SHP77 treated with DMSO at 0.1 percent for 48 hours (cell line): ENCODE measurements around the gene SCARB1.

Source experiments
- DNase-seq: peaks from one replicate; lab custom pipeline; 2025; lab: John Stamatoyannopoulos, UW

SCARB1 gene

DNA sequence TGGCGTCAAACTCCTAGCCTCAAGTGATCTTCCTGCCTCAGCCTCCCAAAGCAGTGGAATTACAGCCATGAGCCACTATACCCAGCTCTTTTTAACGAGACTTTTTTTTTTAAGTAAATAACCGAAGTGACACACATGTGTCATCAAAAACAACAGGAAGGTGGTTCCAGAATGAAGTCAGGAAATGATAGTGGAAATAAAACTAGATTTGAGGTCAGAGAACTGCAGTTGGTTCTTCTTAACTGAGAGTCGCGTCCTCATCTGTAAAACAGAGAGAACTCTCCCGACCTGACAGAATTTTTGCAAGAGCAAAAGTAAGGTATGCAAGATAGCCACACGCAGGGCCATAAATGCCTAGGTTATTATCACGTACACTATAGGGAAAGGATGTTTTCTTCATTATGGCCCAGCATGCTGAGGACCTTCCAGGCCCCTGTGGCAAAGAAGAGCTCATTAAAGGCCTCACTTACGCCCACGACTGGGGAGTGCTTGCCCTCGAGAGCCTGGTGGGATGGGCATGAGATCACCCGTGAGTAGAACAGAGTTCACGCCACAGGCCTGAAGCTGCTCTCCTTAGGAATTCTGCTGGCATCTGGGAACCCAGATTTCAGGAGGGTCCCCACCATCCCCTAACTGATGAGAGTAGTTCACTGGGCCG, 67.2 kb downstream of the SCARB1 start:
- no peak for DNase-seq

DNA sequence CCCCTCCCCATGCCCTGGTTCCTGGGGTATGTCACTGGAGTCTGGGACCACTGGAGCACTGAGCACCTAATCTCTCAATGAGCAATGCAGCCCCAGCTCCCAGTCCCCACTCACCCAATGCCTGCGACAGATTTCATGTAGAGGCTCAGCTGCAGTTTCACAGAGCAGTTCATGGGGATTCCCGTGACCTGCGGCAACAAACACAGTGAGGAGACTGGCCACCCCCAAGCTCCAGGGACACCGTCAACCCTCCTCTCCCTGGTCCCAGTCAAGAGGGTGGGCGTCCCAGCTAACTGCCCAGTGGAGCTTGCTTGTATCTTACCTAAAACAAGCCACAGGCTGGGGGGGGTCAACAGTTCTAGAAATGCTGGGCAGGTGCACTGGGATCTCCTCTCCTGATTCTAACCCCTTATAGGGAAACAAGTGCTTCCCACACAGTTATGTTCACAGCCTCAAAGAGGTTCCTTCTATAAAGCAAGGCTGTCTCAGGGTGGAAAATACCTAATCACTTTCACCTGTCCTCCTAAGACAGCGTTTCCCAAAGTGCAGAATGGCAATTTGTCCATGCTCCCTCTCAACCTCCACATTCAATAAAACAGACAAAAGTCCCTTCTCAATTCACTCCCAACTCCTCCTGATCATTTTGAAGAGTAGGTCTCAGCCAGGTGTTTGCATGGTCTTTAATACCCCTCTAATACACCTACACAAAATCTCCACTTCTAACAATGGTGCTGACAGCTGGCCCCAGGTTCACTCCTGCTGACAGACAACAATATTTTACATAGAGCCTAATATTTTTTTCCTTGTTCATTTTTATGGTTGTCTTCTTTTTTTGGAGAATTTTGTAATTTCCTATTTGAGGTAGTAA, 68.3 kb downstream of the SCARB1 start:
- no peak for DNase-seq

DNA sequence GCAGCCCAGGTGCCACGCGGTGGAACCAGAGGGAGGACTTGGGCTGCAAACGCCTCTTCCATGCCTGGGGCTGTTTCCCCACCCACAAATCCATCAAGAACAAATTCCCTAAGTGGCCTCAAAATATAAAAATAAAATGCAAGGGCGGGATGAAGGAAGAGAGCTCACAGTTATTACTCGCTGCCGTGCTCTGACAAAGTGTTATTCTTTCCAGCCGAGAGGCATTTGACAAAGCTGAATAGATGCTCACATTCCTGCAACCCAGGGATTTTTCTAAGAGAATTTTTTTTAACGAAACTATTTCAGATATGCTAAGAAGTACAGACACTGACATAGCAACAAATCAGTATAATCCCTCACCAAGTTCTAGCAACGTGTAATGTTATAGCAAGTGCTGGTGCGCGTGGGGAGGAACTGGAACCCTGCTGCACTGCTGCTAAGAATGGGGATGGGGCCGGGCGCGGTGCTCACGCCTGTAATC, 70.7 kb downstream of the SCARB1 start:
- DNase-seq: no peak

DNA sequence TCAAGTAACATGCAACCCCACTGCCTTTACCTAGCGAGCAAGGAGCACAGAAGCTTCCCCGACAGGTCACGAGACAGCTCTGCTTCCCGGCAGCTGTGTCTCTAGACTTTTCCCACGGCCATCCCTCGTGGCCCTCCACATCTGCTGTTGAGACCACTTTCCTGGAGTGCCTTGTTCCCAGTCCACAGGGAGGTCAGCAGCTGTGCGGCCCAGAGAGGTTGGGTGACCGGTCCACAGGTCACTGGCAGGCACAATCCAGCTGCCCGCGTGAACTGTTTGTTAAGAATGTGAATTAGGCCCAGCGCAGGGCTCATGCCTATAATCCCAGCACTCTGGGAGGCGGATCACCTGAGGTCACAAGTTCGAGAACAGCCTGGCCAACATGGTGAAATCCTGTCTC, 71.5 kb downstream of the SCARB1 start:
- DNase-seq: no peak

DNA sequence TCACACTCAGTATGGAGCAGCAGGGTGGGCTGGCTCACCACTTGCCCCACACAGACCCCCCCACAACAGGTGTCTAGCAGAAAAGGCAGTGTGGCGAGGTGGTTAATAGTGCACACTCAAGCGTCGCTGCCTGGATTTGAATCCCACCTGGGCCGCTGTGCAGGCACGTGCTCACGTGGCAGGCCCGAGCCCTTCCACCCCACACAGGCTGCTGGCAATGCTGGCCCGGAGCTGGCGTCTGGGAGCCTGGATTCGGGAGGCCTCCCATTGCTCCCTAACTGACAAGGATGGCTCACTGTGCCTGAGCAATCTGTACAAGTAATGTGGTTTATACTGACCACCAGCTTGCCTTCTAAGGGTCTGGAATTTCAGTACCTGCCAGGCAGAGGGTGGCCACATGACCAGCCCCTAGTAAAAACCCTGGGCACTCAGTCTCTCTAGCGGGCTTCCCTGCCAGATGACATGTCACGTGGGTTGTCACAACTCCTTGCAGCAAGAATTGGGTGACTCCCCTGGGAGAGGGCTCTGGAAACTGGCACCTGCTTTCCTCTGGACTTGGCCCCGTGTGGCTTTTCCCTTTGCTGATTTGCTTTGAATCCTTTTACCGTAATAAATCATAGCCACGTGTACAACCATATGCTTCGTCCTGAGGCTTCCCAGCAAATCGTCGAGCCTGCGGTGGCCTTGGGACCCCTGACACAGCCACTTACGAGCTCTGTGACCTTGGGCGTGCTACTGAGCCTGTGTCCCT, 72.8 kb downstream of the SCARB1 start:
- DNase-seq: no peak

DNA sequence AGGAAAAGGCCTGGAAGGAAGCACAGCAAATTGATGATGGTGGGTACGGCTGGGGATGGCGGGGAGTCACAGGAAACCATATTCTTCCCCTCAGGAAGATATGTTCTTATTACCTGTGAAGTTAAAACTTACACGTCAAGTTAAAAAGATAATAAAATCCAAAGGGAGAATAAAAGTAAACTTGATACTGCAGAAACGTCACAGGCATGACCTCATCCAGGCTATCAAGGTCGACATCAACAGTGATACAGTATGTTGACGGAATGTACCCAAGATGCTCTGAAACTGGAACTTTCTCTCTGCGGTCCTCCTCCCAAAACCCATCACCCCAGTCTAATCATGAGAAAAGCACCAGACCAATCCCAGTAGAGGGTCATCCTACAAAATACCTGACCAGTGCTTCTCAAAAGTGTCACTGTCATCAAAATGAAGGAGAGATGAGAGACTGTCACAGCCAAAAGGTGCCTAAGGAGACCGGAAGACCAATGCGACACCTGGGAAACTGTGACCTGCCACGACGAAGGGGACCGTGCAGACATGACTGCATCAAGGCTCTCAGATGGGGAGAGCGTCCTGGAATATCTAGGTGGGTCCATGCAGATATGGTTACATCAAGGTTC, 74.6 kb downstream of the SCARB1 start:
- no peak for DNase-seq

DNA sequence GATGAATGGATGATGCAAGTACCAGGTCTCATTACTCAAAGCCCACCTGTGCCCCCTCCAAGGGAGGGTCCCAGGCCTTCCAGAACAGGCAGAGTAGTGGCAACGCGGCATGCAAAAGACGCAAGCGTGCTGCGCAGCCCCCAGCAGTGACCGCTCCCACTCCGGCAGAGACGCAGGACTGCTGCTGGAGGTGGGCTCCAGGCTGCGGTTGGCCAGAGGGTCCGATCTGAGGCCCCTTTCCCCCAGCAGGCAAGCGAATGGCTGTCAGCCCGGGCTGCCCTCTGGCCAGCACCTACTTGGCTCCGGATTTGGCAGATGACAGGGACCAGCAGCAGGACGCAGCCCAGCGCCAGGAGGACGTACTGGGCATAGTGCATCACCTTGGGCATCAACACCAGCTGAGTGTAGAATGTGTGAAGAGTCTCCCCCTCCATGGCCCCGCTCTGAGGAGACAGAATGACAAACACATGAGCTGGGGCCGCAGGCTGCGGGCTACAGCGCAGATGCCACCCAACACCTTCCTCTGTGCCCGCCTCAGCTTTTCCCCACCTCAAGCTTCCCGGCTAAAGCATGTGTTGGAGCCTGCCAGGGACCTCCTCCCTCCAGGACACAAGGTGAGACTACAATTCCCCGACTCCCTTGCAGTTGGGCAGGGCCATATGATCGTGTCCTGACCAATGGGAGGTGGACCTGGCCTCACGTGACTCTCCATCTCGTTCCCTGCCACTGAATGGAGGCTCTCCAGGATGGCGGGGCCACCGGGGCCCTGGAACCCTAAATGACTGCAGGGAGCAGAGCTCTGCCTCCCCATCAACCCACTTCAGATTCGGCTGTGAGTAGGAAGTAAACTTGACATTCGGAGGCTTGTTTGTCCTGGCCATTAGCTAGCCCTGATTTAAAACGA, 77.4 kb downstream of the SCARB1 start:
- no peak for DNase-seq

DNA sequence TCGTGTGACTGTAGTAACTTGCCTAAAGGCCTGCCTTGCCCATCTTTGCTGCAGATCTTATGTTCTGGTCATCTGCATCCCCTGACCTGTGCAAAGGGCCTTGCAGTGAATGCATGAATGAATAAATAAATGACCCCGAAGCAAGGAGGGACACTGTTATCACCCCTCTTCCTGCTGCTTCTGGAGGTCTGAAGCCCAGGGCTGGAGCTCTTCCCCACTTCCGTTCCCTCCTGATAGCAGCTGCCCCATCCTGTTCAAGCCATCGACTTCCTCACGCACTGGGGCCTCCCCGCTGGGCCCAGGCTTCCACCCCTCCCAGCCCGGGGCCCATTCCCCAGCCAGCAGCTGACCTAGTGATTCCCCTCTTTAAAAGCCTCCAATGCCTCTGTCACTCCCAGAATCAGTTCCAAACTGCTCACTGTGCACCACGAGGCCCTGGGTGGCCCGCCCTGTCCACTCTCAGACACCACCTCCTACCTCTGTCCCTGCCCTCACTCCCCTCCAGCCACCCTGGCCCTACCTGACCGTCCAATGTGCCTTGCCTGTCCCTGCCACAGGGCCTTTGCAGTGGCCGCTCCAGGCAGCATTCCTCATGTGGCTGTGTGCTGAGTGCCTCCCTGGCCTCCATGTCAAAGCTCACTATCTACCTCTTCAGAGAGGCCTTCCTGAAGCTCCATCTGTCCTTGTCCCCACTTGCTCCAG, 78.6 kb downstream of the SCARB1 start:
- DNase-seq: no peak

DNA sequence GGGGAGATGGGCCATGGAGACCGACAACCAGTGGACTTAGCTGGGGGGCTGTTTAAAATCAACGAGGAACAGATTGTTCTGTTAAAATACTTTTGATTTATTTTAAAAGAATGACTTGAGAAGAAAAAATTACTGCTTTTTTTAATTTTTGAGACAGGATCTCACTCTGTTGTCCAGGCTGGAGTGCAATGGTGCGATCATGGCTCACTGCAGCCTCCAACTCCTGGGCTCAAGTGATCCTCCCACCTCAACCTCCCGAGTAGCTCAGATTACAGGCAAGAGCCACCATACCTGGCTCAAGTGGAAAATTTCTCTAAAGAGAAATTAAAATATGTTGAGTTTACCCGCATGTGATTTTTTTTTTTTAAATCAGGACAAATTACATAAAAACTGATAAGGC, 80.6 kb downstream of the SCARB1 start:
- no peak for DNase-seq

DNA sequence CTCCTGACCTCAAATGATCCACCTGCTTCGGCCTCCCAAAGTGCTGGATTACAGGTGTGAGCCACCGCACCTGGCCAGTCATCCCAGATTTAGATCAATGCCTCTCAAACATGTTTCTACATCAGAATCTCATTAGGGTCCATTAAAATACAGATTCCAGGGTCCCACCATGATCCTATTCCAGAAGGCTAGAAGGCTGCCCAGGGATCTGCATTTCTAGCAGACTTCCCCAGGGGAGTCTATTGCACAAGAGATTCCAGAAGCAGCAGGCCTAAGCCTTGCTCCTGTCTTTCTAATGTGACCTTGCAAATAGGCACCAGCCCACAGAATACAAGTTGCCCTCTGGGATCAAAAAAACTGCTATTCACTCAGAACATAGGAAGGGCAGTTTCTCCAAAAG, 81.5 kb downstream of the SCARB1 start:
- no peak for DNase-seq

DNA sequence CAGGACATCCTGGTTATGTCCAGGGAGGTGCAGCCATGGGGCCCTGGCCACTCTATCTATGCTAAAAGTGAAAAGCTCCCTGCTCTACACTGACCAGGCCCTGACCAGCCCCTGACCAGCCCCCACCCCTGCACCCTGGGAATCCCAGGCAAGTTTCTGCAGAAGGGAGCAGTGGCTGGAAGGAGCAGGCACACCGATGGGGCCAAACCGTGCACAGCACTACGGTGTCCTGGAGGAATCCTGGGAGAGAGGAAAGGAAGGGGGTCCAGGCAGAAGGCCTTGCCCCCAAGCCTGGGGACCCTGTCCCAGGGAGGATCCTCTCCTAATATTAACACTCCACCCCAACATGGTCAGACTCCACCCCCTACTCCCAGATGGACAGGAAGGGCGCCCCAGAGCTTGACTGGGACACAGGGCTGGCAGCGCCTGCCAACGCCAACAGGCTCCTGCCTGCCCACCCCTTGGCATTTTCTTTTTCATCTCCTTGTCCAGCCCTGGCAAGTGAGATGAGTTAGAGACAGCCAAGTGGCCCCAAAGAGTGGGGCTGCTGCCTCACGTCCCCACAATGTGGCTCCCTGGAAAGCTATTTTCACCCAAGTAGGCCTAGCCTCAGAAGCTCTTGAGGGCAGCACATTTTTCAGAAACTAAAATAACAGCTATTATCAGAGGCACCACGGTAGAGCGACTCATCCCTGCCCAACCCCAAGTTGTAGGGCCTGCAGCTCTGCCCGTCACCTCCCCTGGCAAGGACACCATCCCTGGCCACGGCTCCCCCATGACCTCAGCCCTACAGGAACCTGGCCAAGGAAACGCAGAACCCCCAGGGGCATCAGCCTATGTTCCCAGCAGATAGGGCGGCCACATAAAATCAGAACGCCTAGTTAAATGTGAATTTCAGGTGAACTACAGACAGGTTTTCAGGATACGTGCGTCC, 82.6 kb downstream of the SCARB1 start:
- no peak for DNase-seq

DNA sequence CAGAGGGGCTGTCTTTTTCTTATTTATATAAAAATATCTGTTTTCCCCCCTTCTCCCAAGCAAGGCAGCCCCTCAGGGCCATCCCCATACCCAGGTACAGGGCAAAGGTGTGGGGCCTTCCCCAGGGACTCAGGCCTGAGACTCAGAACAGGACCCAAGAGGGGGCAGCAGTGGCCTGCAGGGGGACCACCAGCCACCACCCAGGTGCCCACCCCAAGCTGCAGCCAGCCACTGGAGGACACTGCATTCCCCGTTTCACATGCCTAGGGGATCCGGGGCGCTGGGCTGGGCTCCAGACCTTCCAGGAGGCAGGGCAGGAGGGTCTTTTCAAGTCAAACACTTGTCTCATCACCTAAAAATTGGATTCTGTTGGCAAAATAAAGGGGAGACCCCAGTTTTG, 83.3 kb downstream of the SCARB1 start:
- no peak for DNase-seq

DNA sequence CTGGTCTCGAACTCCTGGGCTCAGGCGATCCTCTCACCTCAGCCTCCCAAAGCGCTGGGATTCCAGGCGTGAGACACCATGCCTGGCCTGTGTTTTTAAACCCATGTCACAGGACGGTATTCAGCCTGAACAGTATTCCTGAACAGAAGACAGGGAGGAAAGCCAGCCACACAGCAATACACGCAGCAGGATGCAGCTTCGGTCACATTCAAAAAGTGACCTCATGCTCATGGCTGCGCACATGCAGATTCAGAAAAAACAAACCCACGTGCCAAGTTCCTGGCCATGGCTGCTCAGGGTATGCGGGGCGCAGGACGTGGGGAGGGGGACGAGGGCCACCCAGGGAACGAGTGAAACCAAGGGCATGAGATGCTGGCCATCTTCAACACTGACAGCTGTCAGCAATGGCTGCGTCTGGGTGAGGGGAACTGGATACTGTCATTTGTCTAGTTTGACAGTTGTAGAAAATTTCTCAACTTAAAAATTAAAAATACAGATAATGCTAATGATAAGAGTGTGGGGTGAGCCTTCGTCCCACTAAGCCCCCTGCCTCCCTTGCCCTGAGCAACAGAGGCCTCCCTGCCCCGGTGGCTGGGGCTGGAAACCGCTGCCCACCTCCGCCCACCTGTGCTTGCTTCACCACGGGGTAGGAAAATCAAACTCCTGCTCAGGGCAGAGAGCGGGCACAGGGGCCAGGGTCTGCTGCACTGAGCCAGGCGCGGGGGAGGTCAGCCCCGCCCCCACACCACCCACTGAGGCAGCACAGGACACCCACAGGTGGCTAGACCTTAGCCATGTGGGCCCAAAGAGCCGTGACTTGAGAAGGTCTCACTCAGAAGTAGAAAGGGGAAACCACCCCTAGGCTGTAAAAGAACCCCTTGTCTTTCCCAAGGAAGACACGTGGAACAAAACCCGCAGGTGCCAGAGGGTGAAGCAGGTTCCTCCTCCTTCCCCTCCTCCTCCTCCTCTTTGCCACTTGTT, 84.2 kb downstream of the SCARB1 start:
- DNase-seq: no peak

DNA sequence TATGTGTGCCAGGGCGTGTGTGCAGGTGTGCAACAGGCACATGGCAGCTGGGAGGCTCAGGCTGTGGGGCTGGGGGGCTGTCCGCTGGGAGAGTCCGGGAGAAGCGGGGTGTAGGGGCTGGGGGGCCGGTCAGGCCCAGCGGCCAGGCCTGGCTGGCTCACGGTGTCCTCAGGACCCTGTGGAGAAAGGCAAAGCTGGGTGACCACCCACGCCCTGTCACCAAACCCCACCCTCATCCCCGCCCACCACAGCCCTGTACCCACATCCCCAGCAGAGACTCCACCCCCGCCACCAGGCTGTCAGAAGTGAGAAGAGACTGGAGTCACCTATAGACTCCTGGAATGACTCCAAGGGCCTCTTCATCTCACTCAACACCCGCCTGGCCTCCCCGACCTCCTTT, 85.3 kb downstream of the SCARB1 start:
- no peak for DNase-seq

DNA sequence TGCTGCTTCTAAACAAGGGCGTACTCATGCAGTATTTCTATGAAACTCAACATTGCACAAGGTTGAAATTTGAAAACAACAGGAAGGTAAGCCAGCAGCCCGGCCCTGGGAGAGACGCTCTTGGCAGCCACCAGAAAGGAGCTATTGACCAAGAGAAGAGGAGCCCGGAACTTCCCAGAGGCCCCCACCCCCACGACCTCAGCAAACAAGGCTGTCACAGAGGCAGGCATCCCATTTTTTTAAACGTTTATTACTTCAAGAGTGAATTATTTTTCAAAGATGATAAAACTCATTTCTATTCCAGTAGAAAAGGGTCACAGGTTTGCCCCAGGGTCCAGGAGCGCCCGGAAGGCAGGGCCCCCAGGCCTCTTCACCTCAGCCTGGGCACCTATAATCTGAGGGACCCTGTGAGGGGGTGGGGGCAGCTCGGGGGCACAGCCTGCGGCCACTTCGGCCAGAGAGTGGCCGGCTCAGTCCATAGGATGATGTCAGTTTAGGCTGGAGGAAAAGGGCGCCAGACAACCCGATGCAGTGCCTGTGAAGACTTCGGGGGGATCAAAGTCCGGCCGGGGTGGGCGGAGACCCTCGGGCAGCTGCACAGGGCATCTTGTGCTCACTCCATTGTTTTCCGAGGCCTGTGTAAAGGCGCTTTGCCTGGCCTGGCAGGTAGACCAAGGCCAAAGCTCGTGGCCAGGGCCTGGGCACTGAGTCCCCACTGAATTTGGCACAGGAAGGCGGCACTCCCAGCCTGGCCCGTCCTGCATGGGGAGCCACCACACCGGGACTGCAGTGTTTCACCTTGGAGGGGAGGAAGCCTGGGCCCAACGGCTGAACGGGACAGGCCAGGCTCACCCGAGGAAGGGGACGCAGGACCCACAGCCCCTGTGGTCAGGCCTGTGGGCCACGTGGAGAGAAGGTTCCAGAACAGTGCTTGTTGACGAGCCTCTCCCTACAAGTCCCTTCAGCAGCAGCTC, 86.0 kb downstream of the SCARB1 start:
- DNase-seq: no peak

DNA sequence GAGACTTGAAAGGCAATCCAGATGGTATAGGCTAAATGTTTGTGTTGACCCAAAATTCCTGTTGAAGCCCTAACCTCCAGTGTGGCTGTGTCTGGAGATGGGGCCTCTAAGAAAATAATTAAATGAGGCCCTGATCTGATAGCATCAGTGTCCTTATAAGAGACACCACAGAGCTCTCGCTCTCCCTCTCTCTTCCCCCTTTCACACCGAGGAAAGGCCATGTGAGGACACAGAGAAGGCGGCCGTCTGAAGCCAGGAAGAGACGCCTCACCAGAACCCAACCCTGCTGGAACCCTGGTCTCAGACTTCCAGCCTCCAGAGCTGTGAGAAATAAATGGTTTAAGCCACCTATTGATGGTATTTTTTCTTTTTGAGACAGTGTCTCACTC, 87.5 kb downstream of the SCARB1 start:
- no peak for DNase-seq
